ENCODE data around the gene DYNC2I2. TPM values are rescaled to one million over a fixed set of nuclear protein-coding genes. Genes with fewer than 3 reads are reported as not detected.

The DYNC2I2 gene
- total and polyA plus RNA-seq, 2 donors (not counting 3 experiments of a cell fraction or from before 2014, with no cell fraction given) = 73.6 to 82.6 TPM

DNA sequence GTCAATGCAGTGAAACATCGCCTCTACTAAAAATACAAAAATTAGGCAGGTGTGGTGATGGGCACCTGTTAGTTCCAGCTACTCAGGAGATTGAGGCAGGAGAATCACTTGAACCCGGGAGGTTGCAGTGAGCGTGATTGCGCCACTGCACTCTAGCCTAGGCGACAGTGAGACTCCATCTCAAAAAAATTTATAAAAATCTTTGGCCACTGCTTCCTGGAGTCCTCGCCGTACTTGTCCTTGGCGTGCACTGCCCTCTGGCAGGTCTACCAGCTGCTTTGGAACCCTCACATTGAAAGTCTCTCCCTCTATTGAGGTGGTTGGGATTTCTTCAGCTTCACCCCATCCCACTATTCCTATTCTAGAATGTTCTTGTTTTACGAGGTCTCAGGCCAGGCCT lies 25.0 kb downstream of the DYNC2I2 start:
- Histone ChIP-seq H2AFZ (ENCODE audit: low read depth, low read length) (no peak overlapping the region), H3K27ac (ENCODE audit: insufficient read depth, low read depth, low read length) (no peak overlapping the region), H3K27me3 (ENCODE audit: control insufficient read depth in 2 of 2, insufficient read depth in 2 of 2, low read length in 2 of 2) (no peaks in the 10 kb centered on the region), H3K36me3 (ENCODE audit: control insufficient read depth in 2 of 2, extremely low read depth in 1 of 2, insufficient read depth in 2 of 2, low read length in 2 of 2) (peaks cover 38 to 71% of the 10 kb centered on the region in 2 experiments), H3K9me3 (replicated peaks; ENCODE audit: control insufficient read depth, insufficient read depth, low read length) (no peaks in the 10 kb centered on the region), H3K4me2 (ENCODE audit: insufficient read depth, low read length) (no peak overlapping the region), H3K9me1 (replicated peaks; ENCODE audit: control insufficient read depth, extremely low read depth, insufficient read depth, low read length) (no peaks in the 10 kb centered on the region), H3K4me3 (replicated peaks in 1 of 3; ENCODE audit: insufficient read depth in 1 of 3, low read depth in 1 of 3, low read length in 3 of 3) (no peak overlapping the region), H3K79me2 (ENCODE audit: control insufficient read depth, insufficient read depth, low read length) (no peaks in the 10 kb centered on the region), H3K9ac (replicated peaks; ENCODE audit: extremely low read depth, insufficient read depth, low read length) (no peak overlapping the region), H4K20me1 (replicated peaks; ENCODE audit: control insufficient read depth, extremely low read depth, insufficient read depth, low read length) (no peaks in the 10 kb centered on the region), H3K4me1 (ENCODE audit: control insufficient read depth, extremely low read depth, insufficient read depth, low read length) (peaks cover 11% of the 10 kb centered on the region)
- no TSS peak for BruUV-seq (replicated peaks)
- dilution Hi-C loops (cut with MboI; ENCODE audit: extremely low pct_ligation_motif_present, low sequenced_read_pairs) = no loop called here
- TF ChIP-seq FOS (IDR thresholded peaks at IDR 0.05; ENCODE audit: borderline replicate concordance, insufficient read depth, low read length) (no peak), EZH2 (IDR thresholded peaks at IDR 0.05; ENCODE audit: borderline replicate concordance, low read depth, low read length, severe bottlenecking) (no peak), GATA2 (IDR thresholded peaks at IDR 0.05; ENCODE audit: insufficient read depth, insufficient read length, low read depth, low read length) (no peak), POLR2A (IDR thresholded peaks at IDR 0.05; ENCODE audit: low read depth, low read length) (no peak), MYC (IDR thresholded peaks at IDR 0.05; ENCODE audit: low read depth, low read length) (no peak), POLR2AphosphoS5 (IDR thresholded peaks at IDR 0.05; ENCODE audit: insufficient read depth, low read depth, low read length) (no peak), JUN (IDR thresholded peaks at IDR 0.05; ENCODE audit: borderline replicate concordance, insufficient read depth, insufficient read length, low read depth) (no peak)
- TF ChIP-seq, protein P1, sequence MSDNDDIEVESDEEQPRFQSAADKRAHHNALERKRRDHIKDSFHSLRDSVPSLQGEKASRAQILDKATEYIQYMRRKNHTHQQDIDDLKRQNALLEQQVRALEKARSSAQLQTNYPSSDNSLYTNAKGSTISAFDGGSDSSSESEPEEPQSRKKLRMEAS (IDR thresholded peaks at IDR 0.05; ENCODE audit: insufficient read depth, insufficient read length) = no peak
- TF ChIP-seq, protein P2, sequence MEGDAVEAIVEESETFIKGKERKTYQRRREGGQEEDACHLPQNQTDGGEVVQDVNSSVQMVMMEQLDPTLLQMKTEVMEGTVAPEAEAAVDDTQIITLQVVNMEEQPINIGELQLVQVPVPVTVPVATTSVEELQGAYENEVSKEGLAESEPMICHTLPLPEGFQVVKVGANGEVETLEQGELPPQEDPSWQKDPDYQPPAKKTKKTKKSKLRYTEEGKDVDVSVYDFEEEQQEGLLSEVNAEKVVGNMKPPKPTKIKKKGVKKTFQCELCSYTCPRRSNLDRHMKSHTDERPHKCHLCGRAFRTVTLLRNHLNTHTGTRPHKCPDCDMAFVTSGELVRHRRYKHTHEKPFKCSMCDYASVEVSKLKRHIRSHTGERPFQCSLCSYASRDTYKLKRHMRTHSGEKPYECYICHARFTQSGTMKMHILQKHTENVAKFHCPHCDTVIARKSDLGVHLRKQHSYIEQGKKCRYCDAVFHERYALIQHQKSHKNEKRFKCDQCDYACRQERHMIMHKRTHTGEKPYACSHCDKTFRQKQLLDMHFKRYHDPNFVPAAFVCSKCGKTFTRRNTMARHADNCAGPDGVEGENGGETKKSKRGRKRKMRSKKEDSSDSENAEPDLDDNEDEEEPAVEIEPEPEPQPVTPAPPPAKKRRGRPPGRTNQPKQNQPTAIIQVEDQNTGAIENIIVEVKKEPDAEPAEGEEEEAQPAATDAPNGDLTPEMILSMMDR (IDR thresholded peaks at IDR 0.05; ENCODE audit: extremely low read depth in 1 of 2, insufficient read depth in 1 of 2, low read depth in 1 of 2, low read length in 2 of 2) = no peak
- DNase-seq (ENCODE audit: low read depth, low spot score) (no peak), FAIRE-seq (no peak)
- ChIA-PET CTCF (no interaction called here), POLR2A (no interaction called here)
- intact Hi-C loops (cut with micrococcal nuclease) = no loop called here

All from endothelial cell of umbilical vein (primary cell).